ENCODE data around the gene TMEM267.
"Not testable (repeated sequence)": the region's sequence is repeated elsewhere in the genome, so short reads cannot be mapped to it uniquely, and the experiment has no call there.

Gene TMEM267

GRCh38 chr5:43456556-43456955, 27.1 kb downstream of the TMEM267 start:
- DNase-seq = no peak

GRCh38 chr5:43441575-43441974, 42.1 kb downstream of the TMEM267 start:
- DNase-seq = not testable (repeated sequence)

GRCh38 chr5:43437062-43437660, 46.5 kb downstream of the TMEM267 start:
- no peak for DNase-seq

GRCh38 chr5:43433382-43433781, 50.3 kb downstream of the TMEM267 start:
- no peak for DNase-seq

GRCh38 chr5:43432486-43433375, 50.9 kb downstream of the TMEM267 start:
- DNase-seq = no peak

GRCh38 chr5:43429706-43430105, 54.0 kb downstream of the TMEM267 start:
- no peak for DNase-seq

- DNase-seq = no peak
Measured at GRCh38 chr5:43429016-43429415, 54.6 kb downstream of the TMEM267 start.

GRCh38 chr5:43427306-43427705, 56.4 kb downstream of the TMEM267 start:
- DNase-seq = no peak

GRCh38 chr5:43425983-43426382, 57.7 kb downstream of the TMEM267 start:
- no peak for DNase-seq

GRCh38 chr5:43423086-43423485, 60.6 kb downstream of the TMEM267 start:
- DNase-seq = not testable (repeated sequence)

- no peak for DNase-seq
Measured at GRCh38 chr5:43422143-43422542, 61.5 kb downstream of the TMEM267 start.

- DNase-seq = no peak
Measured at GRCh38 chr5:43421450-43422133, 62.1 kb downstream of the TMEM267 start.

- no peak for DNase-seq
Measured at GRCh38 chr5:43420241-43420640, 63.4 kb downstream of the TMEM267 start.

- no peak for DNase-seq
Measured at GRCh38 chr5:43418561-43418960, 65.1 kb downstream of the TMEM267 start.

- no peak for DNase-seq
Measured at GRCh38 chr5:43416803-43417394, 66.8 kb downstream of the TMEM267 start.

GRCh38 chr5:43415935-43416802, 67.5 kb downstream of the TMEM267 start:
- no peak for DNase-seq

- no peak for DNase-seq
Measured at GRCh38 chr5:43413966-43414365, 69.7 kb downstream of the TMEM267 start.

- DNase-seq = no peak
Measured at GRCh38 chr5:43412644-43413043, 71.0 kb downstream of the TMEM267 start.

- no peak for DNase-seq
Measured at GRCh38 chr5:43412156-43412555, 71.5 kb downstream of the TMEM267 start, which contains the start of gene CCL28. TSS of gene CCL28 (minus strand) at chr5:43412391. CDS start at chr5:43412316, 75 bp downstream.

GRCh38 chr5:43411495-43411894, 72.2 kb downstream of the TMEM267 start:
- DNase-seq = no peak

- no peak for DNase-seq
Measured at GRCh38 chr5:43410414-43410813, 73.3 kb downstream of the TMEM267 start.

- no peak for DNase-seq
Measured at GRCh38 chr5:43409809-43410271, 73.8 kb downstream of the TMEM267 start.
